HT1080 (cell line): ENCODE data around the gene DRAM1. TPM values are rescaled to one million over a fixed set of nuclear protein-coding genes. Genes with fewer than 3 reads are reported as not detected.
"Not testable (repeated sequence)": the region's sequence is repeated elsewhere in the genome, so short reads cannot be mapped to it uniquely, and the experiment has no call there.

Source experiments
- DNase-seq: peaks from one replicate; pipeline ENCODE4 v3.0.0-alpha.2; 2015; ENCODE audit warnings: low read depth
- total RNA-seq: library from RNA; depleted of rRNA; stranded (reverse); fragments of >200 nt; shearing (Covaris generic); gene quantifications from 2 replicates; pipeline ENCODE4 v1.2.3, GENCODE V29; 2014

DRAM1 gene
- total RNA-seq, 1 experiment from 2014 or later: 20.8 TPM

DNA sequence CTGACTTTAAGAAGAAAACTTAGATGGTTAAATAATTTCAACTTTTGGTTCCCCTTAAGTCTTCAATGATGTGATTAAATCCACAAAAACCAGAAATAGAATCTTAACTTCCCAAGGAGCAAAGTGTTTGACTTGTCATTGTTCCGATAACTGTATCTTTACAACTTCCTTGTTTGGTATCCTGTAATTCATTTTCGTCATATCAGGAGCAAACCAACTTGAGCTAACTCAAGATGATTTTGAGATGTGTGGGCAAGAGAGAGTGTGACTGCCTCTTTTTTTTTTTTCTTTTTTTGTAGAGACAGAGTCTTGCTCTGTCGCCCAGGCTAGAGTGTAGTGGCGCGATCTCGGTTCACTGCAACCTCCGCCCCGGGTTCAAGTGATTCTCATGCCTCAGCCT is 25.3 kb downstream of the DRAM1 start:
- DNase-seq: no peak

- DNase-seq: no peak
Measured at GRCh38 chr12:101906226-101906625, 28.8 kb downstream of the DRAM1 start.

DNA sequence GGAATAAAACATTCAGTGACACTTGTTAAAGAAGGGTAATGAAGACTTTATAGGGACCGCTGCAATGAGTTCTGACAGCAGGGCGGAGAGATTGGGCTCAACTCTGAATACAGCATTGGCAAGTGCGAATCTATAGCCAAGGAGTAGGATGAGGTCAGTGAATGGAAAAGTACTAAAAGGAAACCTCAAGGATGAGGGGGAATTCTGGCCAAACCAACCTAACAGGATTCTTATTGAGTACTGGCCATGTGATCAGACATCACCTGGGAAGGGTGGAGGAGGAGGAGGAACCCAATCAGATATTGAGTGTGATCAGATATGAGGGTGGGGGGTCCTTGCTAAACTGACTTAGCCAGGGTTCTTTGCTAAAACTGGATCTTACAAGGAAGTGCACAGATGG is 31.0 kb downstream of the DRAM1 start:
- no peak for DNase-seq

- DNase-seq: no peak
Measured at GRCh38 chr12:101909646-101910045, 32.3 kb downstream of the DRAM1 start.

DNA sequence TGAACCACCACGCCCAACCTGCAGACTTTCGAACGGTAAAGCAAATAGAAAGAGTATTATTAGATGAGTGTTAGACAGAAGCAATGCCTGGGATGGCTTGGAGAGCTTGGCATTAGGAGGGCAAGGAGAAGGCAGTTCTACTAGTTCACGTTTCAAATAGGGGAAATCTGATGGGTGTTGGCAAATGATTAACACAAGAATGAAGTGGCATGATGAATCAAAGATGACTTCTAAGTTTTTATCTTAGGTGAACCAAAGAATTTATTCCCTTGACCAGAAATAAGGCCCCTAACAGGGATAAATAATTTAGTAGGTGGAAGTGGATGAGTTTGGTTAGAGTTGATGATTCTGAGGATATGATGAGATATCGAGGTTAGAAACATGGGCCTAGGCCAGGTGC is 38.5 kb downstream of the DRAM1 start:
- no peak for DNase-seq

- not testable (repeated sequence) for DNase-seq
Measured at GRCh38 chr12:101918805-101919204, 41.4 kb downstream of the DRAM1 start.

GRCh38 chr12:101919447-101919846 is 42.1 kb downstream of the DRAM1 start:
- no peak for DNase-seq

DNA sequence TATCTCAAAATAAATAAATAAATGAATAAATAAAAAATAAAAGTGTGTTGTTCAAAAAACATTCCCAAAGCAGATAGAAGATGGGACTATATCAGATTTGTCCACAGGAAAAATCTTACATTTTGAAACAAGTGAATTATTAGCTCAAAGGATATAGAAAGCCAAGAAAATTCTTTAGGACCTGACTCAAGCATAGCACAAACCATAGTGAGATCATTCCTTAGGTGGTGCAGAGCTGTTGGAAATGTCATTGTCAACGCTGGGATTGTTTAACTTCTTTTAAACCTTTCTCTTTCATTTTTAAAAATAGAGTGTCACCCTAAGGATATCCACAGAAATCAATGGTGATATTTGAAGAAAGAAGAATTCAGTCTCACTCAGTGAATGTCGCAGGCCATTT is 43.5 kb downstream of the DRAM1 start:
- no peak for DNase-seq

DNA sequence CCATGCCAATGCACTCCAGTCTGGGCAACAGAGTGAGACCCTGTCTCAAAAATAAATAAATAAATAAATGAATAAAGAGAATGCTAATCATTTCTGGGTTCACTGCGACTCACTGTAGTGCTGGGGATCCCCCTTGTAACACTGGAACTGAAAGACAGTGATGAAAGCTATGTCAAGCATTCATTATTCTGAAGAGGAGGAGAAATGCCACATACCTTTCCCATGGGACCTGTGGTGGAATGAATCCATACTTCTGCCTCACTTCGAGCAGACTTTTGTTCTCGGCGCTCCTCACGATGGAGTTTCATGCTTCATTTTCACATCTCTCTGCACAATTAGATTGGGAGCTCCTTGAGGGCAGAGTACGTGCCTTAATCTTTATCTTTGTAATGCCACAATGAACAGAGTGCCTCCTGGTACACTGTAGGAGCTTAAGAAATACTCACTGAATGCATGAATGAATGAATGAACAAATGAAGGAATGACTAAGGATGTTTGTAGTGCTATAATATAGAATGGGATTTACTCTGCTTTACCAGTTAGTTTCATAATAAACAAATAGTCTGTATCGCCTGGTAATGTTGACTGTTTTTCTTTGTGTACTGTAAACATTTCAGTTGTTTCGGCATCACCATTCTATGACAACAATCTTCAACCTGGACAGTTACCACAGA is 45.8 kb downstream of the DRAM1 start:
- no peak for DNase-seq

DNA sequence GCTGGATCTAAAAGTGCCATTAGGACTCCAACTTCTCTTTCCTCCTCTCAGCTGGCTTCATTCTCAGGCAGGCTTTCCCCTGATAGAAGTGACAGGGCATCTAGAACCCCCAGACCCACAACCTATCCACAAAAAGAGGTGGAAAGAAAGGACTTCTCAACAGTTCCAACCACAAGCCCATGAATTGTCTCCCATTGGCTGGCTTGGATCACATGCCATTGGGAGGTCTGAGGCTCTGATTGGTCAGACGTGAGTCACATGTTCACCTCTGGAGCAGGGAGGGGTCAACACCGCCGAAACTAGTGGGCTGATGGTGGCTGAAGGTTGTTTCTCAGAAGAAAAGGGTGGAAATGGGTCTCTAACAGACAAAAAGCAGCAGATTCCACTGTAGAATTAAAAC is 47.2 kb downstream of the DRAM1 start:
- peak; percentile 48 for DNase-seq

- DNase-seq: peak; percentile 78
Measured at GRCh38 chr12:101925361-101925760, 48.0 kb downstream of the DRAM1 start.

DNA sequence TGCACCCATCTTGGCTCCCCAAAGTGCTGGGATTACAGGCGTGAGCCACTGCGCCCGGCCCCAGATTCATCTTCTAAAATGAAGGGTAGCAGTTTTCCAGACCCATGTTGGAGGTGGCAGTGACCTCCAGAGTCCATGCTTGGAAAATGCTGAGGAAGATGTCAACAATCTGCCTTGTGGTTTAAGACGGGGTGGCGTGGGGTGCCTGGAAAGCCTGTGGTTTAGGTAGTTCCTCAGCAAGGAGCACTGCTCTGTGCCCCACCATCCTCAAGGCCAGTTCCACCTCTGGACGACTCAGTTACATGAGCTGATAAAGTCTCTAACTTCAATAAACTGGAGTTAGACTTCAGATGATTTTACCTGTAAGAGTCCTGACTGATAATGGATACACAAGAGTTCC is 48.6 kb downstream of the DRAM1 start:
- DNase-seq: no peak

GRCh38 chr12:101927036-101927435 is 49.7 kb downstream of the DRAM1 start:
- DNase-seq: no peak

DNA sequence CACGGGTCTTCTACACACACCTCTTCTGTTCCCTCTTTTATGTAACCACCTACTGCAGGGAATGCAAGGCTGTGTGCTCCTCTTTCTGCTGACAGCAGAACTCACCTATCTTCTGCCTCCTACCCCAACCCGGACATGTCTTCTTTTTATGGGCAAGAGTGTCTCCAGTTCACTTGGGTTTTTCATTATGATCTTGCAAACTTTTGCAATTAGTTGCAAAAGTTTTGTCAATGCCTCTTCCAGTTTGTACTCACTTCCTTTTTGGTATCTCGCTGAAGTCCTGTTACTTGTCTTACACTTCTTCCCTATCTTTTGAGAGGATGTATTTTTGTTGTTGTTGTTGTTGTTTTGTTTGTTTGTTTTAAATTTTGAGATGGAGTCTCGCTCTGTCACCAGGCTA is 50.6 kb downstream of the DRAM1 start:
- DNase-seq: no peak

GRCh38 chr12:101928556-101928955 is 51.2 kb downstream of the DRAM1 start:
- DNase-seq: peak; percentile 16

DNA sequence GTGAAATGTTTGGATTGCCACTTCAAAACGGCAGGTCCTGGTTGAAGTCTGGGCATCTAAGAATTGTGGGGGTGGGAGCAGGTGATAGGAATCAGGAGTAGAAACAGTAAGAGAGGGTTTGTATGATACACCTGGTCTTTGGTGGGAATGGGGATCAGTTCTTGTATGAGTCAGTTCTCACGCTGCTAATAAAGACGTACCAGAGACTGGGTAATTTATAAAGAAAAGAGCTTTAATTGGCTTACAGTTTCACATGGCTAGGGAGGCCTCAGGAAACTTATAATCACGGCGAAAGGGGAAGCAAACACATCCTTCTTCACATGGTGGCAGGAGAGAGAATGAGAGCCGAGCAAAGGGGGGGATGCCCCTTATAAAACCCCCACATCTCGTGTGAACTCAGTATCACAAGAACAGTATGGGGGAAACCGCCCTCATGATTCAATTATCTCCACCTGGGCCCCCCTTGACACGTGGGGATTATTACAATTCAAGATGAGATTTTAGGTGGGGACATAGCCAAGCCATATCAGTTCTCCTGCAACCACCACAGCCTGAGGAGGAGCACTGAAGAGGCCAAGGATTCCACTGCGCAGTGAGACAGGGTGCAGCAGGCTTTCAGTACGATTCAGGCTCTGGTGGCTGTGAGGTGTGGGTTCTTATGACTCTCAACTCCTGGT is 52.1 kb downstream of the DRAM1 start:
- no peak for DNase-seq

- DNase-seq: no peak
Measured at GRCh38 chr12:101931498-101932326, 54.3 kb downstream of the DRAM1 start.

DNA sequence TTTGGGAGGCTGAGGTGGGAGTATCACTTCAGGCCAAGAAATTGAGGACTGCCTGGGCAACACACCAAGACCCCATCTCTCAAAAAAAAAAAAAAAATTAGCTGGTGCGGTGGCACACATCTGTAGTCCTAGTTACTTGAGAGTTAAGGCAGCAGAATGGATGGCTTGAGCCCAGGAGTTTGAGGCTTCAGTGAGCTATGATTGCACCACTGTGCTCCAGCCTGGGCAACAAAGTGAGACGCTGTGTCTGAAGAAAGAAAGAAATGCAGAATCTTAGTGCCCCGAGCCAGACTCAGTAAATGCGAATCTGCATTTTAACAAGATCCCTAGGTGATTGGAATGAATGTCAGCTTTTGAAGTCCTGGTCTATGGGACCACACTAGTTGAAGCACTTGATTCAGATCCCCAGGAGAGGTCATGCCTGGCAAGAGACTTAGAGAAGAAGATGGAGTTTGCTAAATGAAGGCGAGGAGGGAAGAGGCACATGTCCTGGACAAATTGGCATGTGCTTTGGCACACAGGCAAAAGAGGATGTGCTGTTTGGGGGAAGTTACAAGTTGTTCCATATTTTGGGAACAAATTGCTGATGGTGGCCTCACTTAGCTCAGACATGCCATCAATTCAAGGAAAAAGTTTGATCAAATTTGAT is 56.6 kb downstream of the DRAM1 start:
- no peak for DNase-seq

DNA sequence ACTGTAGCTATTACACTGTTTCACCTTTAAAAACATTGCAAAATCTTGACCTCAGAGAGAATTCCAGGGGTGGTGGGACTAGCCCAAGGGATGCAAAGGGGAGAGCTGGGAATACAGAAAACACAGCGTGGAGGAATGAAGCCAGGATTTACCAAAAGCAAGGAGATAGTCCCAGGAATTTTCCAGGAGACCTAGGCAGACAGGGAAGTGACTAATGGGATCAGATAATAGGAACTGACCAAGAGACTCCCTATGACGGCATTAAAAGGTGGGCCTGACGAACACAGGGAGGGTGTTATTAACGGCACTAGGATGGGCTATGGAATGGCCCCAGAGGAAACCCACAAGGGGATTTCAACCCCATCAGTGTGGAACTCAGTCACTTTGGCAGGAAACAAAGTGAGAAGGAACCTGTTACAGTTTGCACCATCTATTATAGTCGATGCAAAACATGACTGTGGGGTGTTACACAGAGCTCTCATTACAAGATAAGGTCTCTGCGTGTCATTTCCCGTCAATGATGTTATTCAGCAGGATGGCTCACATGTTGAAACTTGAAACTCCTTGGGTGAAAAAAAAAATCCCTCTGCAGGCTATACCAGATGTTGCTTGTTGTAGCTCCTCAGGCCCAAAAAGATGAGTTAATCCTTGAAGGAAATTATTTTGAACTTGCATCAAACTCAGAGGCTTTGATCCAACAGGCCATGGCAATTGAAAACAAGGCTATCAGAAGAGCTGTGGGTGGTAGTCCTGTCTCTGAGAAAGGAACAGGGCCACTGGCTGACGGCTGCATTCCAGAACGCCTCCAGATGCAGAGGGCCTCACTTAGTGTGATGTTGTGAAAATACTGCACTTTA is 58.7 kb downstream of the DRAM1 start:
- DNase-seq: peak; percentile 95

- DNase-seq: no peak
Measured at GRCh38 chr12:101939306-101939705, 61.9 kb downstream of the DRAM1 start.

- DNase-seq: peak; percentile 66
Measured at GRCh38 chr12:101939856-101940265, 62.5 kb downstream of the DRAM1 start.
